OCI-LY7 (cell line): ENCODE measurements around the gene KRTAP5-6. TPM values are rescaled to one million over a fixed set of nuclear protein-coding genes. Genes with fewer than 3 reads are reported as not detected.
A peak's percentile ranks its signal among the peaks of the same experiment; 100 is the strongest.

Experiments
- BruUV-seq: library from RNA; stranded (reverse); fragments of 400-500 nt; replicated peaks from 2 replicates; lab custom pipeline; 2021; lab: Mats Ljungman, UMichigan
- CTCF ChIA-PET: fragments of 300-600 bp; sonication (Branson Sonifier 250); formaldehyde crosslinking; loops from one replicate; lab custom pipeline; 2022; ENCODE audit warnings: antibody characterized with exemption; ENCODE audit not compliant: unreplicated experiment; lab: Charles Lee
- POLR2A ChIA-PET: fragments of 300-600 bp; sonication (Branson Sonifier 250); formaldehyde crosslinking; loops from one replicate; lab custom pipeline; 2022; ENCODE audit warnings: antibody characterized with exemption; lab: Charles Lee
- DNase-seq: peaks from one replicate; pipeline ENCODE4 v3.0.0-alpha.2; 2015; ENCODE audit warnings: low spot score
- H2AFZ ChIP-seq: fragments of 200-600 bp; sonication (generic), shearing (Covaris generic); 2 replicates; pipeline ENCODE4 v1.6.1; 2014; ENCODE audit warnings: mild to moderate bottlenecking, antibody characterized with exemption, low read length, moderate library complexity
- H3K27ac ChIP-seq: fragments of 200-600 bp; sonication (generic); 2 replicates; pipeline ENCODE4 v1.5.1; 2014; ENCODE audit warnings: mixed run types, low read depth, mild to moderate bottlenecking, moderate library complexity, low read length, inconsistent platforms; ENCODE audit not compliant: poor library complexity, severe bottlenecking
- H3K36me3 ChIP-seq: fragments of 200-600 bp; sonication (generic); 2 replicates; pipeline ENCODE4 v1.6.1; 2014; ENCODE audit warnings: mild to moderate bottlenecking, antibody characterized with exemption, low read length, moderate library complexity, mixed read lengths; ENCODE audit not compliant: insufficient read depth
- H3K4me1 ChIP-seq: fragments of 200-600 bp; sonication (generic); 2 replicates; pipeline ENCODE4 v1.5.1; 2014; ENCODE audit warnings: mild to moderate bottlenecking, low read length; ENCODE audit not compliant: insufficient read depth, poor library complexity, severe bottlenecking
- H3K4me2 ChIP-seq: fragments of 200-600 bp; sonication (generic); 2 replicates; pipeline ENCODE4 v1.6.1; 2014; ENCODE audit warnings: mild to moderate bottlenecking, low read length
- H3K4me3 ChIP-seq: fragments of 200-600 bp; sonication (generic); 2 replicates; pipeline ENCODE4 v1.5.1; 2014; ENCODE audit warnings: mild to moderate bottlenecking, low read depth, low read length; ENCODE audit not compliant: poor library complexity, severe bottlenecking
- H3K79me2 ChIP-seq: fragments of 200-600 bp; sonication (generic); 2 replicates; pipeline ENCODE4 v1.6.1; 2016; ENCODE audit warnings: low read depth, mild to moderate bottlenecking, low read length, moderate library complexity, mixed read lengths; ENCODE audit not compliant: insufficient read depth
- H3K9me2 ChIP-seq: fragments of 200-600 bp; sonication (generic); 2 replicates; pipeline ENCODE4 v1.6.1; 2016; ENCODE audit warnings: mild to moderate bottlenecking, low read length, mixed read lengths; ENCODE audit not compliant: insufficient read depth
- H3K9me3 ChIP-seq: fragments of 200-600 bp; sonication (generic); 2 replicates; pipeline ENCODE4 v1.6.1; 2014; ENCODE audit warnings: mild to moderate bottlenecking, mixed run types, low read length, mixed read lengths
- H4K20me1 ChIP-seq: fragments of 200-600 bp; sonication (generic); 2 replicates; pipeline ENCODE4 v1.6.1; 2014; ENCODE audit warnings: mild to moderate bottlenecking, antibody characterized with exemption, low read length, moderate library complexity, mixed read lengths; ENCODE audit not compliant: insufficient read depth
- EZH2phosphoT487 ChIP-seq: fragments of 200-600 bp; sonication (generic); IDR thresholded peaks from 2 replicates; pipeline ENCODE4 v1.6.1; 2018; ENCODE audit warnings: low read depth, borderline replicate concordance, mild to moderate bottlenecking, mixed run types, antibody characterized with exemption, low read length, moderate library complexity, mixed read lengths
- intact Hi-C: fragments of 100-400 bp; cut with micrococcal nuclease; formaldehyde crosslinking; loops from one replicate; pipeline ENCODE4 v1.10.0; 2022; ENCODE audit not compliant: unreplicated experiment
- total RNA-seq, 2 experiments: library from RNA; depleted of rRNA in 1 of 2; stranded (reverse); fragments of >200 nt in 1 of 2; shearing (Covaris generic) in 1 of 2; gene quantifications; 2 replicates each; pipeline ENCODE4 v1.2.3, GENCODE V29; 2014 to 2022
- TF ChIP-seq, protein P1 (sequence below): fragments of 200-600 bp; sonication (generic); conservative IDR thresholded peaks from 2 replicates; pipeline ENCODE4 v1.5.1; 2014; ENCODE audit warnings: mild to moderate bottlenecking, antibody characterized with exemption, low read length, moderate library complexity, mixed read lengths

Gene KRTAP5-6
- total RNA-seq, 2 experiments from 2014 or later = not detected

DNA sequence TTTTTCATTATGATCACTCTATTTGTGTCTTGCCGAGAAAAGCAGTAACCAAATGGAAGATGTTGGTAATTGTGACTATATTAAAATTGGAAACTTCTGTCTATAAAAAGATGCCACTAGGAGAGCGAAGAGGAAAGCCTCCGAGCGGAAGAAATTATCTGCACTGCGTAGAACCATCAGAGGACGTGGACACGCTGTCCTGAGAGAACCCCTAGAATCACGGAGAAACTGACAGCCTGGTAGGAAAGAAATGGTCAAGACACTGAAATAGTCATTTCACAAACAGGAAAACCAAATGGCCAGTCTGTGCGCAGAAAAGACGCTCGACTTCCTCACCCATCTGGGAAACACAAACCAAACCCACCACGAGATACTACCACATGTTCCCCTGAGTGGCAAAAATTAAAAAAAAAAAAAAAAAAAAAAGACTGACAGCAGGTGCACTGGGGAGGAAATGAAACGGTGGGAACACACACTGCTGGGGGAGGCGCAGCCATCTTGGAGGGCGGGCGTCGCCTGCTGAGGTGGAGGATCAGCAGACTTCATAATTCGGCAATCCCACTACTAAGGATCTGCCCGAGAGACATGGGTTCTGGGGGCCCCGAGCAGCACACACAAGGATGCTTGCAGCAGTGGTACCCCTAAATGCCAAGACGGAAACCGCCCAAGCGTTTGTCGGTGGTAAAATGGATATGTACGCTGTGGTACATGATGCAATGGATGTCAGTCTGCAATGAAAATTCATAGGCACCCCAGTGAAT lies 32.1 kb downstream of the KRTAP5-6 start:
- H3K9me2 ChIP-seq = no peaks in the 10 kb centered on the region
- CTCF ChIA-PET = no interaction called here
- H3K79me2 ChIP-seq = no peaks in the 10 kb centered on the region
- POLR2A ChIA-PET = interaction anchor here (0.6 kb wide), 1 partner anchor 515 kb away, joined by 3 read pairs; no protein-coding TSS in a partner anchor
- H3K4me2 ChIP-seq = peak overlapping the region; percentile 22
- peaks cover 13% of the 10 kb centered on the region for H3K4me1 ChIP-seq
- DNase-seq = peak; percentile 44
- no peak overlapping the region for H3K27ac ChIP-seq
- H3K4me3 ChIP-seq = no peak overlapping the region
- no peaks in the 10 kb centered on the region for H3K9me3 ChIP-seq
- no TSS peak for BruUV-seq
- H3K36me3 ChIP-seq = no peaks in the 10 kb centered on the region
- no peaks in the 10 kb centered on the region for H4K20me1 ChIP-seq
- TF ChIP-seq, protein P1, sequence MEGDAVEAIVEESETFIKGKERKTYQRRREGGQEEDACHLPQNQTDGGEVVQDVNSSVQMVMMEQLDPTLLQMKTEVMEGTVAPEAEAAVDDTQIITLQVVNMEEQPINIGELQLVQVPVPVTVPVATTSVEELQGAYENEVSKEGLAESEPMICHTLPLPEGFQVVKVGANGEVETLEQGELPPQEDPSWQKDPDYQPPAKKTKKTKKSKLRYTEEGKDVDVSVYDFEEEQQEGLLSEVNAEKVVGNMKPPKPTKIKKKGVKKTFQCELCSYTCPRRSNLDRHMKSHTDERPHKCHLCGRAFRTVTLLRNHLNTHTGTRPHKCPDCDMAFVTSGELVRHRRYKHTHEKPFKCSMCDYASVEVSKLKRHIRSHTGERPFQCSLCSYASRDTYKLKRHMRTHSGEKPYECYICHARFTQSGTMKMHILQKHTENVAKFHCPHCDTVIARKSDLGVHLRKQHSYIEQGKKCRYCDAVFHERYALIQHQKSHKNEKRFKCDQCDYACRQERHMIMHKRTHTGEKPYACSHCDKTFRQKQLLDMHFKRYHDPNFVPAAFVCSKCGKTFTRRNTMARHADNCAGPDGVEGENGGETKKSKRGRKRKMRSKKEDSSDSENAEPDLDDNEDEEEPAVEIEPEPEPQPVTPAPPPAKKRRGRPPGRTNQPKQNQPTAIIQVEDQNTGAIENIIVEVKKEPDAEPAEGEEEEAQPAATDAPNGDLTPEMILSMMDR = no peak
- TF ChIP-seq EZH2phosphoT487 = no peak
- H2AFZ ChIP-seq = peak overlapping the region; percentile 29; the same call in 1 of the 2 replicates
- intact Hi-C loops = no loop called here

- no peak for DNase-seq
- Histone ChIP-seq H3K4me1 (peaks cover 13% of the 10 kb centered on the region), H2AFZ (0 out of 2 replicates have a peak overlapping the region, but pooled peaks have one; percentile 29), H3K4me2 (peak overlapping the region; percentile 22; the same call in 1 of the 2 replicates), H3K36me3 (no peaks in the 10 kb centered on the region), H3K27ac (no peak overlapping the region), H3K4me3 (no peak overlapping the region), H3K9me3 (no peaks in the 10 kb centered on the region), H4K20me1 (no peaks in the 10 kb centered on the region), H3K79me2 (no peaks in the 10 kb centered on the region), H3K9me2 (no peaks in the 10 kb centered on the region)
- ChIA-PET CTCF (no interaction called here), POLR2A (interaction anchor here (0.6 kb wide), 1 partner anchor 515 kb away, joined by 3 read pairs; no protein-coding TSS in a partner anchor)
- TF ChIP-seq, protein P1 = no peak
- no peak for TF ChIP-seq EZH2phosphoT487
- intact Hi-C loops = no loop called here
- BruUV-seq = no TSS peak
These were observed 32.7 kb downstream of the KRTAP5-6 start for GRCh38 chr11:1729692-1730011.
